Fibroblast of the aortic adventitia (primary cell): Measurements from ENCODE around the gene MAN2B2. TPM values are rescaled to one million over a fixed set of nuclear protein-coding genes. Genes with fewer than 3 reads are reported as not detected.

Experiments used
- DNase-seq: peaks from one replicate; pipeline ENCODE4 v3.0.0-alpha.2; 2010; ENCODE audit warnings: low read depth
- H3K4me3 ChIP-seq: 2 replicates; pipeline ENCODE4 v1.5.1; 2011; ENCODE audit warnings: low read depth, mild to moderate bottlenecking, control low read depth, low read length, moderate library complexity
- CTCF ChIP-seq: IDR thresholded peaks from 2 replicates; pipeline ENCODE4 v1.5.1; 2011; ENCODE audit warnings: mild to moderate bottlenecking, low read length, control low read depth, inconsistent platforms; ENCODE audit not compliant: insufficient read depth
- total RNA-seq: library from RNA; depleted of rRNA; stranded (reverse); fragments of >200 nt; gene quantifications from 2 replicates; pipeline ENCODE4 v1.2.3, GENCODE V29; 2012; ENCODE audit warnings: low replicate concordance

MAN2B2 gene
- total RNA-seq, 1 donor, result 25.9 TPM

DNA sequence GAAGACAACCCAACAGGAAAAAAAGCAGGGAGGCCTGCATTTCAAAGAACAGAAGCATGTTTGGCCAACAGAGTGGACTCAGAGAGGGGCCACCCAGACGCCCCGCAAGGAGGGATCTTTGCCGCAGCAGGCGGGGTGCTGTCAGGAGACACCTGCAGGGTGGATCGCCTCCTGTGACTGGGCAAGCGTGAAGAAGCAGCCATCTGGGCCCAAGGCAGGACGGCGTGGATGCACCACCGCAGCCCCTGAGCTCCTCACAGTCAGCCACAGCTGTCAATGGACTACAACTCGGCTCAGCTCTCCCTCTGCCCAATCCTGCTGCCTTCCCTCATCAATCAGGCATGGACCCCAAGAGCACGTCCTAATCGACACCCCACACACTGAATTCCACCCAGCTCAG, 32.0 kb upstream of the MAN2B2 start:
- no peak overlapping the region for H3K4me3 ChIP-seq
- TF ChIP-seq CTCF, result no peak
- no peak for DNase-seq

- no peak overlapping the region for H3K4me3 ChIP-seq
- no peak for TF ChIP-seq CTCF
- DNase-seq, result no peak
These were observed 28.9 kb upstream of the MAN2B2 start for GRCh38 chr4:6546091-6546490.

DNA sequence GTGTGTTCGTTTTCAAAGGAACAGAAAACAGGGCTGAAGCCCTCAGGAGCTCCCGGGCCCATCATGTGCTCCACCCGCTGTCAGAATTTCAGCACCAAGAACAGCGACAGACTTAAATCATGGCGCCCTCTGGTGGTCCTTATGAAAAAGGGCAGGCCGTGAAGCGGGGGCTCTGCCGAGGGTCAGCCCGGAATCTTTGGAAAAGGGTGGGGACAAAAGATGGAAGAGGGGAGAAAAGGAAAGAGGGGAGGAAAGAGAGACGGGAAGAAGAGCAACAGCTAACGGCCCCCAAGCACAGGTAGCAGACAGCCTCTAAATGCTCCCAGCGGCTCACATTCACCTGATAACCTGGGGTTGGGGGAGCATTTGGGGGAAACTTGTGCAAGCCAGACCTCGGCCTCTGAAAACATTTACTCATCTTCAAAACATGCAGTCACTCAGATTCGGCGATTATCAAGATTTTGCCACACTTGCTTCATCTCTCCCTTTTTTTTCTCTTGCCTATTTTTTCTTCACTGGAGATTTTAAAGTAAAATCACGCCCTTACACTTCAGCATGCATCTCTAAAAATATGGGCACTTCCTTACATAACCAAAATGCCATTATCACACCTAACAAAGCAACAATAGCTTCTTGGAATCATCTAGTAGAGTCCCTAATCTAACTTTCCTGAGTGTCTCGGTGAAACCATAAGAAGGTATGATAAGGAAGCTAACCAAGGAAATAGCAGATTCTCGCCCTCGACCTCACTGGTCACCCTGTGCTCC, 28.1 kb upstream of the MAN2B2 start:
- DNase-seq, result peak; percentile 80
- peak; percentile 86 for TF ChIP-seq CTCF
- H3K4me3 ChIP-seq, result no peak overlapping the region

- peak; percentile 33 for TF ChIP-seq CTCF
- DNase-seq, result peak; percentile 20
- H3K4me3 ChIP-seq, result no peak overlapping the region
These were observed 26.6 kb upstream of the MAN2B2 start for GRCh38 chr4:6548201-6548881.

DNA sequence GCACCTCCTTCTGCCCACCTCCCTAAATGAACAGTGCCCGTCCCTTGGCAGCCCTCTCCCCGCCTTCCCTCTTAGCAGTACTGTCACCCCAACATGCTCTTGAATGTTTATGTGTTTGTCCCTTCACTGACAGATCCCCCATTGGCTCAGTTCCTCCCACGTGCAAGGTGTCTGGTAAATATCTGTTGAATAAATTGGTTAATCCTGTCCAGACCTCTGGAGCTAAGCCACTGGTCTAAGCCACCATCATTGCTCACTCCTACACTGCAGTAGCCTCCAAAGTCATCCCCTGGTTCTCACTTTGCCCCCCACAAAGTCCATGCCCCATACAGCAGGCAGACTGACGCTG, 26.1 kb upstream of the MAN2B2 start:
- H3K4me3 ChIP-seq, result no peak overlapping the region
- TF ChIP-seq CTCF, result no peak
- DNase-seq, result no peak

DNA sequence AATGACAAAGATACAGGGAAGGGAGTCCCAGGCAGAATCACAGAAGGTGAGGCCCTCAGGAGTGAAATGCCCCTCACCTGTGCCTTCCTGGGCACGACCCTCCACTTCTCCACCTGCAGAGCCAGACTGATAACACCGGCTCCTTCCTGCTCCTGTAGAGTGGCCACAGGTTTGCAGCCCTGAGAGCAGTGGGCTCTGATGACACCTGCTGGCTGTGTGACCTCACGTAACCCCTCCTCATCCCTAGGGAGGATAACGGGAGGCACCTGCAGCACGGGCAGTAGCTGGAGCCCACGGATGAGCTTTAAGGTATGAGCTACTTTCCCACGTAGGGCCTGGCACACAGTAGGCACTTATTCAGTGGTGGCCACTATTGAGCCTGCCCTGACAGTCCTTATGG, 25.5 kb upstream of the MAN2B2 start:
- no peak for TF ChIP-seq CTCF
- no peak for DNase-seq
- H3K4me3 ChIP-seq, result no peak overlapping the region
